Fibroblast of skin of left quadriceps (primary cell): ENCODE results near the gene CAB39L.
A peak's percentile ranks its signal among the peaks of the same experiment; 100 is the strongest.

Experiments
- DNase-seq, 2 experiments: peaks; one replicate each; pipeline ENCODE4 v3.0.0-alpha.2; 2013; ENCODE audit warnings: low read depth in 2 of 2

Gene CAB39L

GRCh38 chr13:49400755-49401659, 42.9 kb downstream of the CAB39L start:
- no peak for DNase-seq

DNA sequence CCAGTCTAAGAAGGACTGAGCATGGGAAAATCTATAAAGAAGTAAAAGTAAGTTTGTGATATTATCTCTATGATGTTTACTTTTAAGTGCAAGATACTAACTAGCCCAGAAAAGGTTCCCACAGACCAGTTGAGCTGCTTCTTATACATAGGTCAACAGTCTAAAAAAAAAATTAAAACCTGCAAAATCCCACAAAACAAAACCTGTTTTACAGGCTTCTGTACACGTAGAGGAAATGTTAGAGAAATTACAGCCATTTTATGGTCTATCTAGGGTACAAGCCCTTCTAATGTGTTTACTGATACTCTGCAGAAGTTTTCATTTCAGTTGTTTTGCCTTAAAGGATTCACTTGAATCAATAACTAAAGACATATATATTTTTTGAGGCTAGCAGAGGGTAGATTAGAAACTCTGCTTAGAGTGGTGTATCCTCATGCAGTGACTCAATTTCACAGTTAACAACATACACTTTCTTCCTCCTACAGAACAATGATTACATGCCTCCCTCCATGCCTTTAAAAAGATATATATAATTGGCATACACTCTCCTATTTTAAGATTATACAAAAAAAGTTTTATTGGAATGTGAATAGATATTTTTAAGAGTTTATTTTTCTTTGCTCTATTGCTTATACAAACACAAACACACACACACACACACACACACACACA, 43.9 kb downstream of the CAB39L start:
- no peak for DNase-seq

DNA sequence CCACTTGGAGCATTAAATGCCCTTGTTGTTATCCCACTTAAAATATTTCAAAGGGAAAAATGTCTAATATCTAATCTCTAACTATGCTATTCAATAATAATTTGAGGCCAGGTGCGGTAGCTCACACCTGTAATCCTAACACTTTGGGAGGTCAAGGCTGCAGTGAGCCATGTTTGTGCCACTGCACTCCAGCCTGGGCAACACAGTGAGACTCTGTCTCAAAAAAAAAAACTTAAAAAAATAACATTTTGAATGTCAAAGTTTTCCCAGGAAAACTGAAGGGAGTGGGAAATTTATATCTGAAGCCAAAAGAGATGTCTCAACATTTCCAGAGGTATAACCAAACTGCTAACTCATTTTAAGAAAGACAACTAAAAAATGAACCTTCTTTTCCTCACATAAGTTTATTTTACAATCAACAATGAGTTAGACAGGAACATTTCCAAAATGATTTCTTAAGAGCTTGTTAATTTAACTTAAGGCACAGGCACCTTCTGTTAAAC, 47.9 kb downstream of the CAB39L start:
- DNase-seq = no peak

- DNase-seq = peak in 1 of 2 experiments; percentile 4
Measured at GRCh38 chr13:49395451-49395865, 48.4 kb downstream of the CAB39L start.

- DNase-seq = no peak
Measured at GRCh38 chr13:49388091-49388635, 55.7 kb downstream of the CAB39L start.

GRCh38 chr13:49386664-49387063, 57.2 kb downstream of the CAB39L start:
- DNase-seq = no peak

- DNase-seq = no peak
Measured at GRCh38 chr13:49376121-49376520, 67.7 kb downstream of the CAB39L start.

GRCh38 chr13:49374585-49375290, 69.1 kb downstream of the CAB39L start:
- DNase-seq = peak in 1 of 2 experiments; percentile 4

DNA sequence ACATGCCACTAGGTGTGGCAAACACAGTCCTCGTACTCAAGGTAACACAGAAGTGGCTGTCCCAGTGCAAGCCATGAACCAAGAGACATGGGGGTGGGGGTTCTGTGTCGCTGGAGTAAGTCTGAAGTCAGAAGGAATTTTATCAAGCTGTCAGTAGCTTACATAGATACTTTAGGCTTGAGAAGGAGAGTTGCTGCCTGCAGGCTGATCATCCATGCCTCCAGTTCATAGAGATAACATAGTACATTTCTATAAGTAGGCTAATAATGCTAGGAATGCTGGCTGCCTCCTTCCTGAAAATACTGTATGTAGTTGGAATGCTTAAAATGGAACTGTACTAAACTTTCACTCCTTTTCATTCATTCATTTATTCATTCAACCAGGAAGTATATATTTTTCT, 70.1 kb downstream of the CAB39L start:
- peak in 1 of 2 experiments; percentile 8 for DNase-seq

GRCh38 chr13:49371943-49372613, 71.8 kb downstream of the CAB39L start:
- DNase-seq = peak in 1 of 2 experiments; percentile 5

DNA sequence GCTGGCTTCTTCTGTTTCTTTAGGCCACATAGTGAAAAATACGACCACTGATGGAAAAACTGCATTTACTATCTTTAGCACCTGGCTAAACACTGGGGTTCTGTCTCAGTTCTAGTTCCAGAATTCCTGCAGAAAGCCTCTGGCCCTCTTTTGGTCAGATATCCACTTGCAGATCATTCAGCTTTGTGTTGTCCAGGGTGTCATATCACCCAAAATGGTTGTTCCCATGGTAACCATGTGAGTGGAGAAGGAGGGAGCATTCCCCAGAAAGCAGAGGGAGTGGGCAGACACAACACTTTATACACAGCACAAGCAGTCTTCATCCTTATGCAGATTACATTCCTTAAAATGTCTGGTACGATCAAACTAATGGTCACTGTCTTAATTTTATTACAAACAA, 73.5 kb downstream of the CAB39L start:
- DNase-seq = no peak

- DNase-seq = no peak
Measured at GRCh38 chr13:49369866-49370265, 74.0 kb downstream of the CAB39L start.

DNA sequence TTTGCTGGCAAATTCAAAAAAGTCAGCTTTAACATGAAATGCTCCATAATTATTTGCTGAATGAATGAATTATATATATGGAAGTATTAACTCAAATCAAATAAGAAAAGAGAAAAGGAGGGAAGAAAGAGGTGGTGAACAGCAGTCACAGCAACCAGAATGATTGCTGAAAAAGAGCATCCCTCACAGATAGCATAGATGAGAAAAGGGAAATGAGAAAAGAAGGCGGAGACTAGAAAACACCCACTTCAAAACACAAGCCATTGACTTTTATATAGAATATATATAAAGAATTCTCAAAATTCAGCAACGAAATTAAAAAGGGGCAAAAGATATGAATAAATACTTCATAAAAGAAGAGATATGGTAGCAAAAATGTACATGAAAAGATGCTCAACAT, 75.2 kb downstream of the CAB39L start:
- DNase-seq = no peak

DNA sequence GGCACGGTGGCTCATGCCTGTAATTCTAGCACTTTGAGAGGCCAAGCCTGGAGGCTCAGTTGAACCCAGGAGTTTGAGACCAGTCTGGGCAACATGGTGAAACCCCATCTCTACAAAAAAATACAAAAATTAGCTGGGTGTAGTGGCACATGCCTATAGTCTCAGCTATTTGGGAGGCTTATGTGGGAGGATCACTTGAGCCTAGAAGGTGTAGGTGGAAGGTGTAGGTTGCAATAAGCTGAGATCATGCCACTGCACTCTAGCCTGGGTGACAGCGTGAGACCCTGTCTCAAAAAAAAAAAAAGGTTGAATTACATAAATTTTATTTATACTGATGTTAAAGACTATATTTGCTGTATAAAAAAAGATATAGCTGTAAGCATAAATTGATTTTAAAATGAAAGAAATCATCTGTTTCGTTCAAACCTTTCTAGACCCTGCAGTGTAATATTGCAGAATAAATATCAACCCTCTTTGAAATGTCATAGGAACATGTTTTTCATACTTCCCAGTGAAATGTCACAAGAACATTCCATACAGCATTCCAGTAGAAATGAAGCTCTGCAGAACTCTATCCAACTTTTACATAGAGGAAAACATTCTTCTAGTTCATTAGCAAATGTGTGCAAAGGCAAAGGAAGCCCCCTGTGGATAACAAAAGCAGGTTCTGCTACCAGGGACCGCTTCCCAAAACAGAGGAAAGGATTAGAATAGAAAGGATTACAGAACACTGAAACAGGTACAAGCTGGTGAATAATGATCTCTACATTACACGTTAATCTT, 76.0 kb downstream of the CAB39L start:
- peak in 1 of 2 experiments; percentile 9 for DNase-seq

DNA sequence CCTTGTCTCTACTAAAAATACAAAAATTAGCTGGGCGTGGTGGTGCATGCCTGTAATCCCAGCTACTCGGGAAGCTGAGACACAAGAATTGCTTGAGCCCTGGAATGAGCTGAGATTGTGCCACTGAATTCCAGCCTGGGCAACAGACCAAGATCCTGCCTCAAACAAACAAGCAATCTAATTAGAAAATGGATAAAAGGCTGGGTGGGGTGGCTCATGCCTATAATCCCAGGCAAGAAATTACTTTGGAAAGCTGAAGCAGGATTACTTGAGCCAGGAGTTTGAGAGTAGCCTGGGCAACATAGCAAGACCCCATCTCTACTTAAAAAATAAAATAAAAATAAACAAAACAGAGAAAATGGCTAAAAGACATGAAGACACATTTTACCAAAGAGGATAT, 77.0 kb downstream of the CAB39L start:
- no peak for DNase-seq

DNA sequence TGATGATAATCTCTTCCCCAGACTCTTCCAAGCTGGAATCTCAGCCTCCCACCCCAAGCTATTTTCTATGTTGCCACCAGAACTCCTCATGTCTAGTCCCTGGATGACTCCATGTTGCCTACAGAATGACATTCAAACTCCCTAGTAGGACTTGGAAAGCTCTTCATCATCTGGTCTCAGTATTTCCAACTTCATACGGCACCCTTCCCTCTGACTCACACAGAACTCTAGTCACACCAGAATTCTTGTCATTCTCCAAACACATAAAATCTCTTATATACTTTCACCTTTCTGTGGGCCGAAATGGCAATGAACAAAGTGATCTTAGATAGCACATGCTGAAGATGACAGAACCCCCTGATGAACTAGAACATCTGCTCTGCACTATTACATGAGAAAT, 86.2 kb downstream of the CAB39L start:
- no peak for DNase-seq

GRCh38 chr13:49356223-49356622, 87.6 kb downstream of the CAB39L start:
- peak; percentile 70 to 75 for DNase-seq

- DNase-seq = no peak
Measured at GRCh38 chr13:49354719-49355118, 89.1 kb downstream of the CAB39L start.

DNA sequence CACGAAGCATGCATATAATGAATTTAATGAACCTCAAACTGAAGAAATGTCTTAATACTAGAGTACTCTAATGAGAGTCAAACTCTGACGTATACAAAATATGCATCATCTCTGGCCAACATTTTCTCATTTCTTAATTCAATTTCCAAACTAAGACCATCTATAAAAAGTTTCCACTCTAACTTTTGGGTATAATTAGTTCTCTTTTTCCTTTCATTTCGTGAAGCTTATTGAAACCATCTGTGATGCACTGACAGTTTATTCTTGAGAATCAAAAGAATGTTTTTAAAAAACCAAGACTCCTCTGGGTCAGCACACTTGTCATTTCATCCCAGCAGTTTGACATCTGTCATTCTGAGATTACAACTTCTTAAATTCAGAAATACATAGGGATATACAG, 90.0 kb downstream of the CAB39L start:
- DNase-seq = no peak

GRCh38 chr13:49351871-49352270, 92.0 kb downstream of the CAB39L start:
- DNase-seq = no peak

DNA sequence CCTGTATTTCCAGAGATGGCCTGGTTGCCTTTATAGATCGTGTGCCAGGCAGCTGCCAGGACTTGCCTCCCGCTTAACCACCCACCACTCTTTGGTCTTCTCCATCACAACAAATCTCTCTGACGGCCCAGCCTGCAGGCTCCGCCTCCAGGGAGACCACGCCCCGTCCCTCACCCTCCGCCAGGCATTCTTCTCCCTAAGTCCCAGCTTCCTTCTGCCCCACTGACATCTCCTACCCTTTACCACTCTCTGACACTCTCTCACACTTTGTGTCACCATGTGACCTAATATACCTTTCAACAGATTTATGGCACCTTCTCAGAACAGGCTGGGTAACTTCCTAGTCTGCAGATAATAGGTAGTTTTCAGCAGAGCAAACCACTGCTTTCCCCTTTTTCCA, 95.1 kb downstream of the CAB39L start:
- no peak for DNase-seq
